GM18511 (cell line): ENCODE results near the gene LRPPRC.

ENCODE experiments used
- ATAC-seq: cut with Tn5 transposase; IDR thresholded peaks from one replicate; pipeline ENCODE4 v1.9.1; 2021; ENCODE audit warnings: mild to moderate bottlenecking, moderate library complexity; ENCODE audit not compliant: unreplicated experiment

LRPPRC gene

DNA sequence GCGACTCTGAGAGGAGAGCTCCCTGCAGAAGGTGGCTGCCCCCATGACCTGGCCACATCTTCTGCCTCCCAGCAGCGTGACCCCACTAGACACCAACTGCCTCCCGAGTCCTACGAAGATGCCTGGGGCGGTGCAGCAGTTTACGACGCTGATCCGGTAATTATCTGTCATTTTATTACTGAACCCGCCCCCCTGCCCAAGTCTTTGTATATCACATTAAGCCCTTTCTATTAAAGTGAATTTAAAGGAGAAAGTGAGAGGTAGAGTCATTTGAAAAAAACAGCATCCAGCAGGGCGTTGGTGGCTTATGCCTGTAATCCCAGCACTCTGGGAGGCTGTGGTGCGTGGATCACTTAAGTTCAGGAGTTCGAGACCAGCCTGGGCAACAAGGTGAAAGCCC, 123.6 kb downstream of the LRPPRC start:
- ATAC-seq: no peak

- ATAC-seq: no peak
Observed at GRCh38 chr2:43855292-43855691, 140.5 kb downstream of the LRPPRC start.

GRCh38 chr2:43854671-43855070, 141.1 kb downstream of the LRPPRC start:
- ATAC-seq: no peak

GRCh38 chr2:43853141-43854081, 142.4 kb downstream of the LRPPRC start:
- ATAC-seq: no peak

DNA sequence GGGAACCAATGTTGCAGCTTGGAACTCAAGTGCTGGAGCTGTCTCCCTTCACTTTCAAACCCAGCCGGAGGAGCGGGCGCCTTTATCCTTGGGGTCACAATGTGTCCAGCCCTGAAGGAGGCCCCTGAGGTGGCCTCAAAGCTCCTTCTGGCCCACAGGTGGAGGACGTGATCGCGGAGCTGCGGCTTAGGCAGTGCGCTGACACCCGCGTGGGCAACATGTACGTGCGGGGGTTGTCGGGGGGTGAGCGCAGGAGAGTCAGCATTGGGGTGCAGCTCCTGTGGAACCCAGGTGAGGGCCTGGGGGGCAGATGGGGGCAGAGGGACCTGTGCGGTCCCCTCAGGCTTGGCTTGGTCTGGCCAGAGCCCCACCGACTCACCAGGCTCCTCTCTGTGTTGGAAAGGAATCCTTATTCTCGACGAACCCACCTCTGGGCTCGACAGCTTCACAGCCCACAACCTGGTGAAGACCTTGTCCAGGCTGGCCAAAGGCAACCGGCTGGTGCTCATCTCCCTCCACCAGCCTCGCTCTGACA, 143.5 kb downstream of the LRPPRC start:
- no peak for ATAC-seq

DNA sequence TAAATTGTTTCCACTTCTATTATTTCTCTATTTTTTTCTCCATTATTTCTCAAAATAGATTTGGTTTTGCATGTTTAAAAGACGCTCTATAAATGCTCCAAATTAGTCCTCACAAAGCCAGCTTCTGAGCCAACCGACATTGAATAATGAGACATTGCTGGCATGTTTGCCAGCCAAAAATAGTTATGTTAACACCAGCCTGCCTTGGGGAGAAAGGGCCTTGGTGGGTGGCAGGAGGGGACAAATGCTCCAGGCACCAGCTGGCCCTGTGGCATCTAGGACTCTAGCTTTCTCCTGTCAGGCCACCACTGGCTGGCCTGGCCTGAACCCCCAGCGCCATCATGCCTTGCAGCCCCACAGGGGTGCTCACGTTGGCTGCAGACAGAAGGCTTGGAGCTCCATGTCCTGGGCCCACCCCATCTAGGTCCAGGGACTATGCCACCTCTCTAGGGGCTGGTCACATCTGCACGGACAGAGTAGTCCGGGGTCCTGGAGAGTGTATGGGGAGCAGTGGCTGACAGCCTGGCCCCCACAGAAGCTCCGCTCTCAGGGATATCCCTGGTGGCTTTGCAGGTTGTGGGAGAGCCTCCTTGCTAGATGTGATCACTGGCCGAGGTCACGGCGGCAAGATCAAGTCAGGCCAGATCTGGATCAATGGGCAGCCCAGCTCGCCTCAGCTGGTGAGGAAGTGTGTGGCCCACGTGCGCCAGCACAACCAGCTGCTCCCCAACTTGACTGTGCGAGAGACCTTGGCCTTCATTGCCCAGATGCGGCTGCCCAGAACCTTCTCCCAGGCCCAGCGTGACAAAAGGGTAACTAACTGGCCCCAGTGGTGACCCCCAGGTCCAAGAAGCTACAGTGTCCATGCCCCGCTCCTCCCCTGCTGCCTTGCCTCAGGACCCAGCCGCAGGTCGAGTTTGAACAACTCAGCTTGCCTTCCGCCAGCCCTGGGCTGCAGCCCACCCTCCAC, 144.5 kb downstream of the LRPPRC start:
- ATAC-seq: no peak

DNA sequence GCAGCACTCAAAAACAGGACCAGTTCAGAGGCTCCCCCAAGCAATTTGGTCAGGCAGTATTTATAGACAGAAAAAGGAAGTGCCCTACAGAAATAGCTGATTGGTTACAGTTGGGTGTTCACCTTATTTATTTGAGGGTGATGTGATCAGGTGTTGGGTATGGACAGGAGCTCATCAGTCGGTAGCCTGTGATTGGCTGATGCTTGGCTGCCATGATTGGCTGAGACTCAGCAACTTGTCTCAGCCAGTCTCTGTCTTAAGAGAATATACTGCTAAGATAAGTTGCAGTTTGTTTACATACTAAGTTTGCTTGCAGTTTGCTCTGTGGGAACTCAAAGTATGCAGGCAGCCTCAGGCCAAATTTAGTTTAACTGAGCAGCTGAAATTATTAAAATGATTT, 147.6 kb downstream of the LRPPRC start:
- no peak for ATAC-seq

DNA sequence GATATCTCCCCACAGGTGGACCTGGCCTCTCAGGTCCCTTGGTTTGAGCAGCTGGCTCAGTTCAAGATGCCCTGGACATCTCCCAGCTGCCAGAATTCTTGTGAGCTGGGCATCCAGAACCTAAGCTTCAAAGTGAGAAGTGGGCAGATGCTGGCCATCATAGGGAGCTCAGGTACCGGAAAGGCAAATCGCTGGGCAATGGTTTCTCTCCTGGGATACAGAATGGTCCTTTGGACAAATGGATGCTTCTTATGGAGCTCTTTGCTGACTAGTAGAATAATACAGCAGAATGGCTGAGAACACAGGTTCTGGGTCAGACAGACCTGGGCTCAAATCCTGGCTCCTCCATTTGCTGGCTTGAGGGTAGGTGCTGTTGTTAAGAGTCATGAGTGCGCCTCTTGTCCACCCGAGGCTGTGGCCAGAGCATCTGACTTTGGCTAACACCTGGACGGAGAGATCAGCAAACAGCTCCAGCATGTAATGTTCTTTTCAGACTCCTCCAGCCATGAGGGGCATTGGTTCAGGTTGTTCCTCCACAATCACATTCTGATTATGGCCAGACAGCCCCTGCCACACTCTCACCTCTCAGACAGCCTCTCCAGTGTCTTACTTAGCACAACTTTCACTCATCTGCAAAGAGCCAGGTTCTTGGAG, 149.5 kb downstream of the LRPPRC start:
- ATAC-seq: no peak

DNA sequence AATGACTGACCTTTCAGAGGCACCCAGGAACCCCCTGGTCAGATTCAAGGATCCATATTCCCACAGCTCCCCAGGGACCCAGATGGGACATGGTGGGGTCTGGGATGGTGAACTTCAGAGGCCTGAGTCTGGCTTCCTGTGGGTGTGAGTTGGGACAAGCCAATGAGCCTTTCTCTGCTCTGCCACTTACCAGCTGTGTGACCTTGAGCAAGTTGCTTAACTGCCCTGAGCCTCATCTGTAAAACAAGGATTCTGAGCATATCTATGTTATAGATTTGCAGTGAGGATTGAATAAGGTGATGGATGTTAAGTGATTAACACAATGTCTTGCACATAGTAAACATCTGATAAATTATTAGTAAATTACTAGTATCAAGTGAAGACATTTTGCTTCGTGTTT, 150.6 kb downstream of the LRPPRC start:
- no peak for ATAC-seq

GRCh38 chr2:43842866-43843226, 152.9 kb downstream of the LRPPRC start:
- no peak for ATAC-seq

- no peak for ATAC-seq
Observed at GRCh38 chr2:43841949-43842865, 153.6 kb downstream of the LRPPRC start.

- no peak for ATAC-seq
Observed at GRCh38 chr2:43840965-43841364, 154.8 kb downstream of the LRPPRC start.

DNA sequence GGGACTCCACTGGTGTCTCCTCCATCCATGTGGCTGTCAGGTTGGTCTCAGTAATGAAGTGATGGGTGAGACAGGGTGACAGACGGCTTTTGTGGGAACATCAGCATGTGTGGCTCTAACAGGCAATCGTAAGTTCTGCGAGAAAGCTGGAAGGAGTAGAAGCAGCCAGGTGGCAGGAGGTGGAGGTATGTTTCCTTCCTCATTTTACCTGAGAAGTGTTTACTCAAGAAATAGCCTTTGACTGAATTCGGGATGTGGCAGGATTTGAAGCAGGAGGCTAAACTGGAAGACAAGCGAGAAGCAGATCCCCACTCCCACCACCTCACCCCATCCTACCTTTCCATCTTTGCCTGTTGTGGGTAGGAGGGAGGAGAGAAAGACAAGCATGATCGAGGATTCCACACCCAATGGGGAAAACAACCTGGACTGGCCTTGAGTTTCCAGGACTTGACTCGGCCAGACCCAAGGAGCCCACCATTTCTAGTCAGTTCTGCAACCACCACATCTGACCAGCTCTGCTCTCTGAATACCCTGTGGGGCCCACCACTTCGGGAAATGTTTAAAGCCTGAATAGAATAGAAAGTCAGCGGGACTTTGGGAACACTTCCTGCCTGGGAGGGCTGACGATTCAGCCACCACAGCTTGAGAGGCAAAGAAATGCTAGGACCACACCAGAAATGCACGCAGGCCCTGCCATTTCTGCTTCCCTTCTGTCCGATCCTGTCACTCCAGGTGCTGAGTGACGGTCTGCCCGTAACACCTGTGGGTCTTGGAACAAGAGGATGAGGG, 155.8 kb downstream of the LRPPRC start:
- no peak for ATAC-seq

- no peak for ATAC-seq
Observed at GRCh38 chr2:43838560-43839267, 157.1 kb downstream of the LRPPRC start, which contains the start of the genes ABCG5 and ABCG8. Gene ABCG5 (minus strand): TSS chr2:43838839. CDS start chr2:43838679, 160 bp downstream. Gene ABCG8 (plus strand): TSS chr2:43838971. CDS start chr2:43839054, 83 bp downstream.

DNA sequence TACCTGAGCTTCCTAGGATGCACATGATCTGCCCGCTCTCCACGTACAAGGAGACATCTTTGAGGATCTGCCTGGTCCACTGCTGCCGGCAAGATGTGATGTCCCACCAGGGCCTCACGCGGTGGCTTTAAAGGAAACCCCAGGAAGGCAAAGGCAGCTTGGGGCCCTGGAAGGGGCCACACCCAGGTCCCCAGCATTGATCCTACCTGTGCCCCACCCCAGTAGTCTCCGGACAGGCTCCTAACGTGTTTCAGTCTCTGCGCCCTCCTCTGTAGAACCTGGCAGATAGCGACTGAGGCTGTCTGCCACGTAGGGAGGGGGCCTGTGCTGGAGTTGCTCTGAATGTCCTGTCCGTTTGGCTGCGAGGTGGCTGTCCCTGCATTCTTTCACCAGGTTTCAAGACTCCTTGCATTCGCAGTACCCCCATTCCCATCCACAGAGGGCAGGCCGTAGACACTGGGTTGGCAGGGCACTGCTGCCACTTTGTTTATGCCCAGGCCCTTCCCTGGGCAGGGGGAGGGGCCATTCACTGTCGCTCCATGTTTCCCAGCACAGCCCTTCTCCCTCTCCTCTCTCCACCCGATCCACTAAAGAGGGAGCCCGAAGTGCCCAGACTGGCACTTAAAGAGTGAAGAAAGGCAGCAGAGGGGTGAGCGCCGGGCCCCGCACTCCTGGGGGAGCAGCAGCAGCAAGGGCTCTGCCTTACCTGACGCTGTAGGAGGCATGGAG, 157.8 kb downstream of the LRPPRC start:
- no peak for ATAC-seq

GRCh38 chr2:43837033-43837432, 158.8 kb downstream of the LRPPRC start:
- no peak for ATAC-seq
